HepG2 (cell line): ENCODE results near the gene CPVL. TPM values are rescaled to one million over a fixed set of nuclear protein-coding genes. Genes with fewer than 3 reads are reported as not detected.
A peak's percentile ranks its signal among the peaks of the same experiment; 100 is the strongest.

ENCODE experiments used
- ATAC-seq: fragments of 200-7000 bp; cut with Tn5 transposase; 3 replicates; pipeline ENCODE4 v1.9.1; 2020; ENCODE audit warnings: mild to moderate bottlenecking, moderate library complexity
- BruUV-seq: library from RNA; stranded (reverse); fragments of 400-500 nt; replicated peaks from 2 replicates; lab custom pipeline; 2021; lab: Mats Ljungman, UMichigan
- CTCF ChIA-PET: fragments of 300-600 bp; formaldehyde crosslinking; extraction: SDS; loops from one replicate; lab custom pipeline; 2021; ENCODE audit warnings: low total read pairs, inconsistent platforms, low intra/inter-chr PET ratio; lab: Yijun Ruan, JAX
- POLR2A ChIA-PET: fragments of 350-600 bp; sonication (Branson Sonifier 250); formaldehyde crosslinking; loops from one replicate; lab custom pipeline; 2020; ENCODE audit warnings: antibody characterized with exemption, inconsistent platforms; lab: Yijun Ruan, JAX
- DNase-seq: peaks from one replicate; pipeline ENCODE4 v3.0.0-alpha.2; 2015; ENCODE audit warnings: low spot score
- FAIRE-seq: peaks from 3 replicates; lab custom pipeline; 2011; peaks lifted over from hg19 to GRCh38; lab: Jason Lieb, UNC
- H2AFZ ChIP-seq: one replicate; pipeline ENCODE4 v1.6.1; 2011; ENCODE audit warnings: low read length, inconsistent platforms
- H3K27ac ChIP-seq: fragments of 300-600 bp; 3 replicates; pipeline ENCODE4 v1.8.0; 2011; ENCODE audit warnings: mixed run types, mild to moderate bottlenecking, mixed read lengths, low read length, inconsistent platforms; ENCODE audit not compliant: insufficient read depth; ENCODE audit errors: extremely low read length
- H3K27me3 ChIP-seq, 2 experiments: fragments of 200-600 bp in 1 of 2; 2 replicates in 1 of 2; 3 replicates in 1 of 2; pipeline versions ENCODE4 v1.6.0 to v1.8.0; 2011; ENCODE audit warnings: low read length in 2 of 2, mild to moderate bottlenecking in 2 of 2, moderate library complexity in 2 of 2, inconsistent platforms in 1 of 2; ENCODE audit not compliant: insufficient read depth in 2 of 2, control insufficient read depth in 1 of 2
- H3K36me3 ChIP-seq, 2 experiments: fragments of 200-600 bp in 1 of 2; replicated peaks in 1 of 2; 2 replicates in 1 of 2; 3 replicates in 1 of 2; pipeline versions ENCODE4 v1.5.1 to v1.8.0; 2011; ENCODE audit warnings: low read length in 2 of 2, inconsistent platforms in 1 of 2; ENCODE audit not compliant: insufficient read depth in 2 of 2, control insufficient read depth in 1 of 2
- H3K4me1 ChIP-seq: 2 replicates; pipeline ENCODE4 v1.5.1; 2012; ENCODE audit warnings: low read length, inconsistent platforms; ENCODE audit not compliant: insufficient read depth
- H3K4me2 ChIP-seq: 2 replicates; pipeline ENCODE4 v1.6.0; 2011; ENCODE audit warnings: low read depth, low read length, inconsistent platforms
- H3K4me3 ChIP-seq, 3 experiments: fragments of 200-600 bp in 1 of 3; sonication (generic), shearing (Covaris generic) in 1 of 3; replicated peaks in 1 of 3; 2 replicates each; pipeline ENCODE4 v1.5.1; 2011 to 2016; ENCODE audit warnings: low read length in 3 of 3, inconsistent platforms in 2 of 3, low read depth in 2 of 3, mild to moderate bottlenecking in 2 of 3, control low read depth in 1 of 3, mixed read lengths in 1 of 3; ENCODE audit not compliant: insufficient read depth in 1 of 3
- H3K79me2 ChIP-seq: one replicate; pipeline ENCODE4 v1.6.1; 2011; ENCODE audit warnings: low read length, inconsistent platforms; ENCODE audit not compliant: insufficient read depth
- H3K9ac ChIP-seq: 2 replicates; pipeline ENCODE4 v1.6.0; 2011; ENCODE audit warnings: mild to moderate bottlenecking, low read depth, low read length, inconsistent platforms; ENCODE audit not compliant: insufficient read depth
- H3K9me3 ChIP-seq: 2 replicates; pipeline ENCODE4 v1.5.1; 2012; ENCODE audit warnings: mild to moderate bottlenecking, low read length
- H4K20me1 ChIP-seq: 2 replicates; pipeline ENCODE4 v1.6.0; 2011; ENCODE audit warnings: inconsistent platforms, mild to moderate bottlenecking, low read length, moderate library complexity; ENCODE audit not compliant: insufficient read depth
- ATM ChIP-seq: fragments of 450-650 bp; IDR thresholded peaks from 2 replicates; pipeline ENCODE4 v1.7.1; 2017; ENCODE audit warnings: mild to moderate bottlenecking, borderline replicate concordance
- CEBPB ChIP-seq: IDR thresholded peaks from 2 replicates; pipeline ENCODE4 v1.6.1; 2011; ENCODE audit warnings: low read depth, low read length, improper control_type of control experiment, borderline replicate concordance
- CEBPG ChIP-seq: IDR thresholded peaks from 2 replicates; pipeline ENCODE4 v1.6.1; 2016
- NFE2L1 ChIP-seq: sonication (generic); formaldehyde crosslinking; IDR thresholded peaks from 2 replicates; pipeline ENCODE4 v1.4.0; 2020; ENCODE audit warnings: missing genetic modification reagents, mild to moderate bottlenecking, borderline replicate concordance
- TIGD3 ChIP-seq: sonication (generic); formaldehyde crosslinking; IDR thresholded peaks from 2 replicates; pipeline ENCODE4 v1.5.1; 2020; ENCODE audit warnings: mild to moderate bottlenecking, missing genetic modification reagents, borderline replicate concordance
- ZFY ChIP-seq: sonication (generic); formaldehyde crosslinking; IDR thresholded peaks from 2 replicates; pipeline ENCODE4 v1.4.0; 2020; ENCODE audit warnings: missing genetic modification reagents
- ZNF224 ChIP-seq: sonication (generic); formaldehyde crosslinking; IDR thresholded peaks from 2 replicates; pipeline ENCODE4 v1.5.0; 2020; ENCODE audit warnings: mild to moderate bottlenecking, missing genetic modification reagents
- ZNF570 ChIP-seq: sonication (generic); formaldehyde crosslinking; IDR thresholded peaks from 2 replicates; pipeline ENCODE4 v1.4.0; 2020; ENCODE audit warnings: mild to moderate bottlenecking, missing genetic modification reagents, borderline replicate concordance
- WGBS: methylation state at CpG from one replicate; pipeline ENCODE4 v1.1.6; 2017; ENCODE audit warnings: low lambda C conversion rate; 5-methylcytosine and 5-hydroxymethylcytosine counted together
- in situ Hi-C: cut with HindIII; loops from 2 replicates; pipeline ENCODE4 v1.10.0; 2017; ENCODE audit warnings: low pct_unique_long_range_greater_than_20kb; ENCODE audit not compliant: extremely low pct_ligation_motif_present
- intact Hi-C: fragments of 100-400 bp; cut with micrococcal nuclease; formaldehyde crosslinking; loops from one replicate; pipeline ENCODE4 v1.10.0; 2022; ENCODE audit not compliant: unreplicated experiment
- polyA plus RNA-seq, 8 experiments: library from polyadenylated mRNA; depleted of rRNA in 3 of 8; stranded (reverse) in 7 of 8; unstranded in 1 of 8; fragments of >200 nt; fragmentation: Illumina TruSeq in 4 of 8; extraction: Trizol in 4 of 8; gene quantifications; 2 replicates each; pipeline versions ENCODE4 v1.2.1 to v1.2.3, GENCODE V29; 2011 to 2016; ENCODE audit warnings: low read depth in 4 of 8, missing spikeins in 1 of 8, mixed read lengths in 1 of 8; ENCODE audit not compliant: insufficient read depth in 1 of 8
- total RNA-seq, 5 experiments: library from RNA; depleted of rRNA; stranded (reverse); fragments of >200 nt; fragmentation: Illumina TruSeq; extraction: Trizol; gene quantifications; 2 replicates each; pipeline ENCODE4 v1.2.3, GENCODE V29; 2016; ENCODE audit warnings: low read depth in 1 of 5

CPVL gene
- total and polyA plus RNA-seq, 2 of the 13 experiments (the other 11 are each of a cell fraction or from before 2014, with no cell fraction given): 59.2 to 294 TPM

- TF ChIP-seq NFE2L1: no peak
- TF ChIP-seq ATM: no peak
- no peak for TF ChIP-seq ZNF570 (CRISPR knock-in tag)
- TF ChIP-seq, all 625 proteins: peak for 0
Observed at GRCh38 chr7:28988091-28988490, 158.2 kb downstream of the CPVL start (continued).

- H3K4me1 ChIP-seq: peaks cover 14% of the 10 kb centered on the region; the same call in 1 of the 2 replicates
- ChIA-PET CTCF (no interaction called here), POLR2A (no interaction called here)
- TF ChIP-seq TIGD3 (CRISPR knock-in tag) (no peak), ZNF224 (CRISPR knock-in tag) (no peak), CEBPB (peak; percentile 88), ZFY (CRISPR knock-in tag) (no peak), CEBPG (peak; percentile 59; the same call in 1 of the 2 replicates)
- no TSS peak for BruUV-seq
- DNase-seq: no peak
- no peaks in the 10 kb centered on the region for H3K27me3 ChIP-seq
- H3K27ac ChIP-seq: no peak overlapping the region
- H3K79me2 ChIP-seq: no peaks in the 10 kb centered on the region
- WGBS: 6% methylated on average over 2 of the region's 2 CpGs
- ATAC-seq: no peak; the same call in 2 of the 3 replicates
- no peak overlapping the region for H2AFZ ChIP-seq
- no peaks in the 10 kb centered on the region for H3K36me3 ChIP-seq
- intact Hi-C loops: no loop called here
- in situ Hi-C loops: no loop called here
- no peak overlapping the region for H3K4me2 ChIP-seq
- no peaks in the 10 kb centered on the region for H4K20me1 ChIP-seq
- no peaks in the 10 kb centered on the region for H3K9me3 ChIP-seq
- H3K9ac ChIP-seq: no peak overlapping the region
- peak; percentile 28 for FAIRE-seq
- no peak overlapping the region for H3K4me3 ChIP-seq
Observed at GRCh38 chr7:28986765-28987110, 159.6 kb downstream of the CPVL start.
